Common myeloid progenitor, CD34-positive (primary cell): Measurements from ENCODE around the gene RNF25.

ENCODE experiments used
- CTCF ChIA-PET: fragments of 350-600 bp; sonication (Branson Sonifier 250); formaldehyde crosslinking; loops from one replicate; lab custom pipeline; 2021; ENCODE audit warnings: antibody characterized with exemption; lab: Charles Lee
- POLR2A ChIA-PET: fragments of 350-600 bp; sonication (Branson Sonifier 250); formaldehyde crosslinking; loops from one replicate; lab custom pipeline; 2021; ENCODE audit warnings: antibody characterized with exemption; lab: Charles Lee
- DNase-seq, 3 donors: peaks; one replicate each; pipeline versions ENCODE4 v3.0.0 to v3.0.0-alpha.2; 2013
- H3K27ac ChIP-seq, 2 experiments: 1 replicate in 1 of 2; 2 replicates in 1 of 2; pipeline ENCODE4 v1.7.0; 2013; ENCODE audit warnings: inconsistent platforms in 2 of 2, low read length in 2 of 2, mild to moderate bottlenecking in 2 of 2, low read depth in 1 of 2, moderate library complexity in 1 of 2; ENCODE audit not compliant: severe bottlenecking in 2 of 2, insufficient read depth in 1 of 2, poor library complexity in 1 of 2
- H3K27me3 ChIP-seq, 5 experiments: replicated peaks in 2 of 5; 1 replicate in 3 of 5; 2 replicates in 2 of 5; pipeline versions ENCODE4 v1.6.1 to v1.7.0; 2013; ENCODE audit warnings: low read length in 4 of 5, mild to moderate bottlenecking in 2 of 5, moderate library complexity in 2 of 5, inconsistent platforms in 1 of 5; ENCODE audit not compliant: insufficient read depth in 5 of 5, control insufficient read depth in 4 of 5
- H3K36me3 ChIP-seq, 4 experiments: 1 replicate in 2 of 4; 2 replicates in 2 of 4; pipeline versions ENCODE4 v1.6.1 to v1.7.0; 2013; ENCODE audit warnings: low read length in 3 of 4, control low read depth in 1 of 4, mild to moderate bottlenecking in 1 of 4; ENCODE audit not compliant: control insufficient read depth in 4 of 4, insufficient read depth in 4 of 4
- H3K4me1 ChIP-seq, 4 experiments: 1 replicate in 3 of 4; 2 replicates in 1 of 4; pipeline versions ENCODE4 v1.6.1 to v1.7.1; 2013; ENCODE audit warnings: low read length in 3 of 4, mild to moderate bottlenecking in 3 of 4, control low read depth in 1 of 4, inconsistent platforms in 1 of 4, moderate library complexity in 1 of 4; ENCODE audit not compliant: control insufficient read depth in 4 of 4, insufficient read depth in 4 of 4; ENCODE audit errors: control extremely low read depth in 1 of 4
- H3K4me3 ChIP-seq, 7 experiments: 1 replicate in 4 of 7; 2 replicates in 3 of 7; pipeline versions ENCODE4 v1.5.1 to v1.7.0; 2013; ENCODE audit warnings: mild to moderate bottlenecking in 7 of 7, low read length in 6 of 7, moderate library complexity in 6 of 7, inconsistent platforms in 2 of 7, low read depth in 2 of 7, control low read depth in 1 of 7; ENCODE audit not compliant: insufficient read depth in 4 of 7, control insufficient read depth in 1 of 7; ENCODE audit errors: extremely low read depth in 1 of 7
- H3K9me3 ChIP-seq, 5 experiments: 1 replicate in 4 of 5; 2 replicates in 1 of 5; pipeline versions ENCODE4 v1.6.1 to v1.7.1; 2013; ENCODE audit warnings: low read length in 4 of 5, mild to moderate bottlenecking in 2 of 5, inconsistent platforms in 1 of 5, low read depth in 1 of 5, moderate library complexity in 1 of 5; ENCODE audit not compliant: control insufficient read depth in 4 of 5, insufficient read depth in 2 of 5; ENCODE audit errors: control extremely low read depth in 1 of 5
- WGBS: methylation state at CpG from one replicate; pipeline ENCODE4 v1.1.5; 2013; ENCODE audit not compliant: insufficient coverage; 5-methylcytosine and 5-hydroxymethylcytosine counted together

RNF25 gene

GRCh38 chr2:218642121-218642656 is 29.6 kb downstream of the RNF25 start:
- no peak overlapping the region for H3K4me3 ChIP-seq
- 96% methylated on average over 17 of the region's 18 CpGs for WGBS
- no peaks in the 10 kb centered on the region for H3K4me1 ChIP-seq
- no peak overlapping the region for H3K27ac ChIP-seq
- no peak for DNase-seq
- CTCF ChIA-PET = interaction anchor here (1.0 to 11.1 kb wide), 3 partner anchors 16 to 205 kb away, joined by 3 to 75 read pairs (median 3); partner anchors contain the start of genes BCS1L and ZNF142
- H3K36me3 ChIP-seq = peaks cover 35 to 87% (median 71%) of the 10 kb centered on the region in 4 experiments
- POLR2A ChIA-PET = no interaction called here
- no peaks in the 10 kb centered on the region for H3K9me3 ChIP-seq
- H3K27me3 ChIP-seq = no peaks in the 10 kb centered on the region

- DNase-seq = no peak
- no peaks in the 10 kb centered on the region for H3K9me3 ChIP-seq
- H3K36me3 ChIP-seq = peaks cover 39 to 87% (median 72%) of the 10 kb centered on the region in 4 experiments
- ChIA-PET CTCF (interaction anchor here (1.3 to 2.1 kb wide), 2 partner anchors 9 to 21 kb away, joined by 3 to 7 read pairs; partner anchors contain the start of genes BCS1L and ZNF142), POLR2A (no interaction called here)
- no peak overlapping the region for H3K27ac ChIP-seq
- no peaks in the 10 kb centered on the region for H3K4me1 ChIP-seq
- WGBS = 97% methylated on average over 17 of the region's 18 CpGs
- H3K4me3 ChIP-seq = no peak overlapping the region
- H3K27me3 ChIP-seq = no peaks in the 10 kb centered on the region
Measured at GRCh38 chr2:218638372-218638771, 33.4 kb downstream of the RNF25 start.

GRCh38 chr2:218635719-218636118 is 36.1 kb downstream of the RNF25 start:
- Histone ChIP-seq H3K36me3 (peaks cover 36 to 69% (median 57%) of the 10 kb centered on the region in 4 experiments), H3K27me3 (no peaks in the 10 kb centered on the region), H3K9me3 (no peaks in the 10 kb centered on the region), H3K27ac (no peak overlapping the region), H3K4me3 (no peak overlapping the region), H3K4me1 (no peaks in the 10 kb centered on the region)
- ChIA-PET POLR2A (no interaction called here), CTCF (no interaction called here)
- 93% methylated on average over 3 of the region's 5 CpGs for WGBS
- DNase-seq = no peak

- Histone ChIP-seq H3K36me3 (peaks cover 14 to 34% (median 26%) of the 10 kb centered on the region in 4 experiments), H3K27ac (no peak overlapping the region), H3K27me3 (no peaks in the 10 kb centered on the region), H3K4me1 (no peaks in the 10 kb centered on the region), H3K9me3 (no peaks in the 10 kb centered on the region), H3K4me3 (no peak overlapping the region)
- no peak for DNase-seq
- ChIA-PET CTCF (interaction anchor here (0.8 kb wide), 1 partner anchor 32 kb away, joined by 4 read pairs; no protein-coding TSS in a partner anchor), POLR2A (no interaction called here)
- WGBS = 71% methylated on average over 1 of the region's 4 CpGs
Measured at GRCh38 chr2:218631837-218632236, 40.0 kb downstream of the RNF25 start.

- DNase-seq = no peak
- Histone ChIP-seq H3K4me3 (no peak overlapping the region), H3K4me1 (peaks cover 0 to 4% (median 2%) of the 10 kb centered on the region in 4 experiments), H3K36me3 (no peaks in the 10 kb centered on the region), H3K27me3 (no peaks in the 10 kb centered on the region), H3K27ac (no peak overlapping the region), H3K9me3 (no peaks in the 10 kb centered on the region)
- CTCF ChIA-PET = interaction anchor here (0.6 to 1.7 kb wide), 4 partner anchors 12 to 178 kb away, joined by 3 to 5 read pairs (median 4); no protein-coding TSS in a partner anchor
- POLR2A ChIA-PET = no interaction called here
- 100% methylated on average over 3 of the region's 4 CpGs for WGBS
Measured at GRCh38 chr2:218627939-218628338, 43.9 kb downstream of the RNF25 start.

GRCh38 chr2:218626369-218626768 is 45.4 kb downstream of the RNF25 start:
- Histone ChIP-seq H3K4me1 (peaks cover 0 to 9% (median 4%) of the 10 kb centered on the region in 4 experiments), H3K27me3 (no peaks in the 10 kb centered on the region), H3K27ac (no peak overlapping the region), H3K4me3 (no peak overlapping the region), H3K9me3 (no peaks in the 10 kb centered on the region), H3K36me3 (no peaks in the 10 kb centered on the region)
- no peak for DNase-seq
- ChIA-PET POLR2A (interaction anchor here (0.6 kb wide), 1 partner anchor 87 kb away, joined by 3 read pairs; no protein-coding TSS in a partner anchor), CTCF (interaction anchor here (1.0 to 1.3 kb wide), 2 partner anchors 28 to 40 kb away, joined by 3 read pairs; no protein-coding TSS in a partner anchor)
- 96% methylated on average over 3 of the region's 4 CpGs for WGBS

GRCh38 chr2:218623366-218623705 is 48.5 kb downstream of the RNF25 start:
- 20% methylated on average over 1 of the region's 3 CpGs for WGBS
- DNase-seq = peak in 2 of 3 donors; percentile 9 to 12
- POLR2A ChIA-PET = interaction anchor here (1.2 kb wide), 1 partner anchor 15 kb away, joined by 3 read pairs; the partner anchor contains the start of gene PLCD4
- Histone ChIP-seq H3K4me1 (peaks cover 0 to 9% (median 4%) of the 10 kb centered on the region in 4 experiments), H3K9me3 (no peaks in the 10 kb centered on the region), H3K4me3 (peak overlapping the region in 1 of 7 experiments; percentile 11), H3K27ac (no peak overlapping the region), H3K36me3 (no peaks in the 10 kb centered on the region), H3K27me3 (no peaks in the 10 kb centered on the region)
- CTCF ChIA-PET = interaction anchor here (1.3 kb wide), 1 partner anchor 34 kb away, joined by 3 read pairs; no protein-coding TSS in a partner anchor
